COLO668 (cell line): ENCODE data around the gene ADGRF1.
"Not testable (repeated sequence)": the region's sequence is repeated elsewhere in the genome, so short reads cannot be mapped to it uniquely, and the experiment has no call there.

Experiments
- DNase-seq: peaks from one replicate; lab custom pipeline; 2025; ENCODE audit not compliant: unreplicated experiment; lab: John Stamatoyannopoulos, UW

ADGRF1 gene

GRCh38 chr6:47061309-47062300 is 19.5 kb upstream of the ADGRF1 start:
- DNase-seq, result no peak

GRCh38 chr6:47059216-47059885 is 17.2 kb upstream of the ADGRF1 start:
- DNase-seq, result no peak

GRCh38 chr6:47057830-47058540 is 15.9 kb upstream of the ADGRF1 start:
- DNase-seq, result no peak

GRCh38 chr6:47056832-47057231 is 14.7 kb upstream of the ADGRF1 start:
- no peak for DNase-seq

- DNase-seq, result not testable (repeated sequence)
Measured at GRCh38 chr6:47054302-47054701, 12.2 kb upstream of the ADGRF1 start.

- no peak for DNase-seq
Measured at GRCh38 chr6:47048638-47049037, 6.5 kb upstream of the ADGRF1 start.

- DNase-seq, result peak; percentile 31
Measured at GRCh38 chr6:47047479-47048407, 5.6 kb upstream of the ADGRF1 start.

- DNase-seq, result no peak
Measured at GRCh38 chr6:47047097-47047478, 5.0 kb upstream of the ADGRF1 start.

GRCh38 chr6:47044397-47044796 is 2.3 kb upstream of the ADGRF1 start:
- DNase-seq, result peak; percentile 3

- no peak for DNase-seq
Measured at GRCh38 chr6:47043286-47043685, 1.2 kb upstream of the ADGRF1 start.

GRCh38 chr6:47041741-47042140 is 391 bp downstream of the ADGRF1 start:
- DNase-seq, result no peak

GRCh38 chr6:47034926-47035325 is 7.2 kb downstream of the ADGRF1 start:
- peak; percentile 62 for DNase-seq

GRCh38 chr6:47034421-47034820 is 7.7 kb downstream of the ADGRF1 start:
- DNase-seq, result no peak

- no peak for DNase-seq
Measured at GRCh38 chr6:47032974-47033765, 9.0 kb downstream of the ADGRF1 start.

- no peak for DNase-seq
Measured at GRCh38 chr6:47031656-47032055, 10.5 kb downstream of the ADGRF1 start.

- DNase-seq, result no peak
Measured at GRCh38 chr6:47029865-47030561, 12.1 kb downstream of the ADGRF1 start.

GRCh38 chr6:47028835-47029360 is 13.2 kb downstream of the ADGRF1 start:
- DNase-seq, result no peak

GRCh38 chr6:47027315-47027714 is 14.8 kb downstream of the ADGRF1 start:
- DNase-seq, result no peak

- DNase-seq, result no peak
Measured at GRCh38 chr6:47026679-47027078, 15.5 kb downstream of the ADGRF1 start.
